GM21737 (cell line): ENCODE measurements around the gene GLP2R.

Source experiments
- ATAC-seq: cut with Tn5 transposase; IDR thresholded peaks from one replicate; pipeline ENCODE4 v1.9.1; 2021; ENCODE audit warnings: mild to moderate bottlenecking, moderate library complexity; ENCODE audit not compliant: unreplicated experiment

GLP2R gene

GRCh38 chr17:9813166-9813565, 12.6 kb upstream of the GLP2R start:
- ATAC-seq = no peak

GRCh38 chr17:9814337-9814945, 11.3 kb upstream of the GLP2R start:
- no peak for ATAC-seq

- no peak for ATAC-seq
Measured at GRCh38 chr17:9816472-9816871, 9.3 kb upstream of the GLP2R start.

- ATAC-seq = no peak
Measured at GRCh38 chr17:9817086-9817485, 8.6 kb upstream of the GLP2R start.

- ATAC-seq = no peak
Measured at GRCh38 chr17:9818760-9819159, 7.0 kb upstream of the GLP2R start.

GRCh38 chr17:9820448-9820847, 5.3 kb upstream of the GLP2R start:
- ATAC-seq = no peak

- no peak for ATAC-seq
Measured at GRCh38 chr17:9821921-9822320, 3.8 kb upstream of the GLP2R start, which contains the start of gene GSG1L2. Gene GSG1L2, minus strand, starts transcription at chr17:9822079. Its CDS starts 8 bp downstream, at chr17:9822071.

- no peak for ATAC-seq
Measured at GRCh38 chr17:9824094-9824493, 1.6 kb upstream of the GLP2R start.

- no peak for ATAC-seq
Measured at GRCh38 chr17:9824797-9825338, 856 bp upstream of the GLP2R start.

- ATAC-seq = no peak
Measured at GRCh38 chr17:9828296-9829295, 2.9 kb downstream of the GLP2R start.

- ATAC-seq = no peak
Measured at GRCh38 chr17:9829343-9829742, 3.6 kb downstream of the GLP2R start.

- no peak for ATAC-seq
Measured at GRCh38 chr17:9830711-9831110, 5.0 kb downstream of the GLP2R start.

GRCh38 chr17:9833922-9834321, 8.2 kb downstream of the GLP2R start:
- ATAC-seq = no peak

- ATAC-seq = no peak
Measured at GRCh38 chr17:9837551-9838471, 12.1 kb downstream of the GLP2R start.

GRCh38 chr17:9839433-9839832, 13.7 kb downstream of the GLP2R start:
- ATAC-seq = no peak

GRCh38 chr17:9842057-9842758, 16.5 kb downstream of the GLP2R start:
- ATAC-seq = no peak

GRCh38 chr17:9843152-9844010, 17.7 kb downstream of the GLP2R start:
- no peak for ATAC-seq

GRCh38 chr17:9844153-9844552, 18.4 kb downstream of the GLP2R start:
- ATAC-seq = no peak

- ATAC-seq = no peak
Measured at GRCh38 chr17:9845306-9845705, 19.6 kb downstream of the GLP2R start.
